GM12874 (cell line): ENCODE results near the gene ZNHIT6.

ENCODE experiments used
- CTCF ChIP-seq: IDR thresholded peaks from 2 replicates; pipeline ENCODE4 v1.5.1; 2011; ENCODE audit warnings: low read depth, mild to moderate bottlenecking, control low read depth, low read length, moderate library complexity; ENCODE audit not compliant: insufficient read depth

ZNHIT6 gene

GRCh38 chr1:85615586-85616363 is 92.5 kb downstream of the ZNHIT6 start:
- TF ChIP-seq CTCF, result no peak

- peak; percentile 40; the same call in 1 of the 2 replicates for TF ChIP-seq CTCF
Observed at GRCh38 chr1:85612704-85613361, 95.4 kb downstream of the ZNHIT6 start.

- TF ChIP-seq CTCF, result no peak
Observed at GRCh38 chr1:85611856-85612255, 96.4 kb downstream of the ZNHIT6 start.

GRCh38 chr1:85611425-85611824 is 96.8 kb downstream of the ZNHIT6 start:
- TF ChIP-seq CTCF, result no peak

GRCh38 chr1:85609976-85610375 is 98.3 kb downstream of the ZNHIT6 start:
- TF ChIP-seq CTCF, result no peak

GRCh38 chr1:85608851-85609250 is 99.4 kb downstream of the ZNHIT6 start:
- no peak for TF ChIP-seq CTCF

- TF ChIP-seq CTCF, result no peak
Observed at GRCh38 chr1:85607921-85608265, 100.3 kb downstream of the ZNHIT6 start.
